NCI-H1694 (cell line): ENCODE data around the gene OR4F6.
"Not testable (repeated sequence)": the region's sequence is repeated elsewhere in the genome, so short reads cannot be mapped to it uniquely, and the experiment has no call there.

Experiments
- DNase-seq: peaks from one replicate; lab custom pipeline; 2025; lab: John Stamatoyannopoulos, UW

Gene OR4F6

GRCh38 chr15:101803209-101803608, at the start of gene OR4F6:
TSS of gene OR4F6 (plus strand) at chr15:101803509. CDS start at chr15:101805720, 2,211 bp downstream.
- DNase-seq = no peak

- DNase-seq = not testable (repeated sequence)
These were observed 38.5 kb upstream of the OR4F6 start for GRCh38 chr15:101764669-101765339.

GRCh38 chr15:101765340-101765671, 38.0 kb upstream of the OR4F6 start:
- DNase-seq = not testable (repeated sequence)

- DNase-seq = no peak
These were observed 37.4 kb upstream of the OR4F6 start for GRCh38 chr15:101765772-101766456.

GRCh38 chr15:101767083-101767640, 36.1 kb upstream of the OR4F6 start:
- not testable (repeated sequence) for DNase-seq

GRCh38 chr15:101772921-101773320, 30.4 kb upstream of the OR4F6 start:
- DNase-seq = no peak

GRCh38 chr15:101773496-101774100, 29.7 kb upstream of the OR4F6 start:
- DNase-seq = no peak

- no peak for DNase-seq
These were observed 28.2 kb upstream of the OR4F6 start for GRCh38 chr15:101775136-101775535.

GRCh38 chr15:101778576-101778975, 24.7 kb upstream of the OR4F6 start:
- not testable (repeated sequence) for DNase-seq

GRCh38 chr15:101780225-101780624, 23.1 kb upstream of the OR4F6 start:
- not testable (repeated sequence) for DNase-seq

- DNase-seq = no peak
These were observed 21.4 kb upstream of the OR4F6 start for GRCh38 chr15:101781928-101782327.

- no peak for DNase-seq
These were observed 18.7 kb upstream of the OR4F6 start for GRCh38 chr15:101784644-101785043.

GRCh38 chr15:101786422-101786821, 16.9 kb upstream of the OR4F6 start:
- DNase-seq = not testable (repeated sequence)

GRCh38 chr15:101788001-101788400, 15.3 kb upstream of the OR4F6 start:
- not testable (repeated sequence) for DNase-seq

GRCh38 chr15:101788503-101789269, 14.6 kb upstream of the OR4F6 start:
- not testable (repeated sequence) for DNase-seq

- DNase-seq = not testable (repeated sequence)
These were observed 12.6 kb upstream of the OR4F6 start for GRCh38 chr15:101790748-101791147.

- not testable (repeated sequence) for DNase-seq
These were observed 9.3 kb upstream of the OR4F6 start for GRCh38 chr15:101793981-101794380.

- DNase-seq = no peak
These were observed 7.9 kb upstream of the OR4F6 start for GRCh38 chr15:101795455-101795854.

- DNase-seq = no peak
These were observed 3.6 kb upstream of the OR4F6 start for GRCh38 chr15:101799665-101800064.

GRCh38 chr15:101801048-101801447, 2.3 kb upstream of the OR4F6 start:
- DNase-seq = no peak

- no peak for DNase-seq
These were observed 367 bp downstream of the OR4F6 start for GRCh38 chr15:101803676-101804075.

GRCh38 chr15:101804375-101804774, 1.1 kb downstream of the OR4F6 start:
- no peak for DNase-seq
